Ascending aorta (tissue), 2 donors: ENCODE results near the gene OCEL1. TPM values are rescaled to one million over a fixed set of nuclear protein-coding genes. Genes with fewer than 3 reads are reported as not detected.

ENCODE experiments used
- DNase-seq, 2 donors: peaks; one replicate each; pipeline ENCODE4 v3.0.0-alpha.2; 2019; ENCODE audit warnings: low spot score in 2 of 2
- H3K27ac ChIP-seq, 2 donors: fragments of 200-600 bp; sonication (generic); one replicate each; pipeline ENCODE4 v1.5.1; 2016 to 2017; ENCODE audit warnings: mild to moderate bottlenecking in 1 of 2
- H3K27me3 ChIP-seq: fragments of 200-600 bp; sonication (generic); one replicate; pipeline ENCODE4 v1.5.1; 2017
- H3K36me3 ChIP-seq, 2 donors: fragments of 200-600 bp; sonication (generic); one replicate each; pipeline ENCODE4 v1.5.1; 2016
- H3K4me1 ChIP-seq, 2 donors: fragments of 200-600 bp; sonication (generic); one replicate each; pipeline ENCODE4 v1.5.1; 2016 to 2017; ENCODE audit warnings: mild to moderate bottlenecking in 1 of 2
- H3K4me3 ChIP-seq, 2 donors: fragments of 200-600 bp; sonication (generic); one replicate each; pipeline ENCODE4 v1.5.1; 2016 to 2017; ENCODE audit warnings: mild to moderate bottlenecking in 1 of 2
- H3K9me3 ChIP-seq, 2 donors: fragments of 200-600 bp; sonication (generic); one replicate each; pipeline ENCODE4 v1.5.1; 2016
- intact Hi-C: fragments of 100-400 bp; cut with DNase I; formaldehyde crosslinking; loops from one replicate; pipeline ENCODE4 v1.15.1; 2023
- total RNA-seq: library from RNA; depleted of rRNA; stranded (reverse); fragments of >200 nt; gene quantifications from one replicate; pipeline ENCODE4 v1.1.0, GENCODE V29; 2016
- TF ChIP-seq, protein P1 (sequence below), 3 experiments: fragments of 200-600 bp in 2 of 3; fragments of 450-650 bp in 1 of 3; sonication (generic) in 2 of 3; IDR thresholded peaks; one replicate each; pipeline ENCODE4 v1.5.1; 2016 to 2019; ENCODE audit warnings: antibody characterized with exemption in 3 of 3, mild to moderate bottlenecking in 1 of 3, moderate library complexity in 1 of 3

The OCEL1 gene
- total RNA-seq, 1 donor from 2014 or later = 13.7 TPM

DNA sequence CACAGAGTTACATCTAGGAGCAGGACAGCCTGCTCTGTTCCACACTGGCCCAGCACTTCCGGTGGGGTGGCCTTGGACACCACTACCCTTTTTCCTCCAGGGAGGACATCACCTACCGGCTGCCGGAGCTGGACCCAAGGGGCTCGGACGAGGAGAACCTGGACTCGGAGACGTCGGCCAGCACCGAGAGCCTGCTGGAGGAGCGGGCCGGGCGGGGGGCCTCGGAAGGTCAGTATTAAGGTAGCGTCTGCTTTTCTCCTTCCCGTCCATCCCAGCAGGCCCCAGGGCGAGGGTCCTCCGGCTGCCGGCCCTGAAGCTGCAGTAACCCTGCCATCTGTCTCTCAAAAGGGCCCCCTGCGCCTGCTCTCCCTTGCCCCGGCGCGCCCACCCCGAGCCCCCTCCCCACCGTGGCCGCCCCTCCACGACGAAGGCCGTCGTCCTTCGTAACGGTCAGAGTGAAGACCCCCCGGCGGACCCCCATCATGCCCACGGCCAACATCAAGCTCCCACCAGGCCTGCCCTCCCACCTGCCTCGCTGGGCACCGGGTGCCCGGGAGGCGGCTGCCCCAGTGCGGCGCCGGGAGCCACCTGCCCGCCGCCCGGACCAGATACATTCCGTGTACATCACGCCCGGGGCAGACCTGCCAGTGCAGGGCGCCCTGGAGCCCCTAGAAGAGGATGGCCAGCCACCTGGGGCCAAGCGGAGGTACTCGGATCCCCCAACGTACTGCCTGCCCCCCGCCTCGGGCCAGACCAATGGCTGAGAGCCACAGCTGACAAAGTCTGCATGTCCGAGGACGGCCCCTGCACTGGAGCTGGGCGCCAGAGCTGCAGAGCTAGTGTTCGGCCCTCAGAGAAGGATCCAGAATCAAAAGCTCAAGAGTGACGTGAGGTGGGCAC lies 14.2 kb upstream of the OCEL1 start:
- Histone ChIP-seq H3K4me3 (no peak overlapping the region), H3K9me3 (no peaks in the 10 kb centered on the region), H3K27me3 (no peaks in the 10 kb centered on the region), H3K27ac (no peak overlapping the region), H3K36me3 (peaks cover 55 to 60% of the 10 kb centered on the region in 2 donors), H3K4me1 (peaks cover 0 to 12% of the 10 kb centered on the region in 2 donors)
- TF ChIP-seq, protein P1, sequence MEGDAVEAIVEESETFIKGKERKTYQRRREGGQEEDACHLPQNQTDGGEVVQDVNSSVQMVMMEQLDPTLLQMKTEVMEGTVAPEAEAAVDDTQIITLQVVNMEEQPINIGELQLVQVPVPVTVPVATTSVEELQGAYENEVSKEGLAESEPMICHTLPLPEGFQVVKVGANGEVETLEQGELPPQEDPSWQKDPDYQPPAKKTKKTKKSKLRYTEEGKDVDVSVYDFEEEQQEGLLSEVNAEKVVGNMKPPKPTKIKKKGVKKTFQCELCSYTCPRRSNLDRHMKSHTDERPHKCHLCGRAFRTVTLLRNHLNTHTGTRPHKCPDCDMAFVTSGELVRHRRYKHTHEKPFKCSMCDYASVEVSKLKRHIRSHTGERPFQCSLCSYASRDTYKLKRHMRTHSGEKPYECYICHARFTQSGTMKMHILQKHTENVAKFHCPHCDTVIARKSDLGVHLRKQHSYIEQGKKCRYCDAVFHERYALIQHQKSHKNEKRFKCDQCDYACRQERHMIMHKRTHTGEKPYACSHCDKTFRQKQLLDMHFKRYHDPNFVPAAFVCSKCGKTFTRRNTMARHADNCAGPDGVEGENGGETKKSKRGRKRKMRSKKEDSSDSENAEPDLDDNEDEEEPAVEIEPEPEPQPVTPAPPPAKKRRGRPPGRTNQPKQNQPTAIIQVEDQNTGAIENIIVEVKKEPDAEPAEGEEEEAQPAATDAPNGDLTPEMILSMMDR (IDR thresholded peaks at IDR 0.05) = no peak
- DNase-seq = no peak
- intact Hi-C loops = no loop called here

DNA sequence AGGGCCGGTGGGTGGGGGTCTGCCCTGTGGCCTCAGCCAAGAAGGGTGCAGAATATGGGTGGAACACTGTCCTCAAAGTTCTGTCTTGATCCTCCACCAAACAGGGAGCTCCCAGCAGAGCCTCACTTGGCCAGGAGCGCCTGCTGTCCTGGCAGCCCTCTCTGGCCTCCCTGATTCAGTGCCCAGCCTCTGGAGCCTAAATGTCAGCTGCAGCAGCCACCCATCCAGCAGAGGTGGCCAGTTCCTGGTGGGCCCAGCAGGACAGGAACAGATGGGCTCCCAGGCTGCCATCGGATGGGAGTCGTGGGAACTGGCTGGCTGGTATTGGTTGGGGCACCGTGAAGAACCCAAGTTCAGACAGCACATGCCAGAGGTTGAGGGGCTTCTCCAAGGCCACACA lies 12.7 kb upstream of the OCEL1 start:
- Histone ChIP-seq H3K27ac (no peak overlapping the region), H3K27me3 (no peaks in the 10 kb centered on the region), H3K9me3 (no peaks in the 10 kb centered on the region), H3K4me3 (no peak overlapping the region), H3K4me1 (peaks cover 0 to 12% of the 10 kb centered on the region in 2 donors), H3K36me3 (peaks cover 53 to 60% of the 10 kb centered on the region in 2 donors)
- TF ChIP-seq, protein P1 (IDR thresholded peaks at IDR 0.05) = no peak
- no peak for DNase-seq
- intact Hi-C loops = no loop called here

DNA sequence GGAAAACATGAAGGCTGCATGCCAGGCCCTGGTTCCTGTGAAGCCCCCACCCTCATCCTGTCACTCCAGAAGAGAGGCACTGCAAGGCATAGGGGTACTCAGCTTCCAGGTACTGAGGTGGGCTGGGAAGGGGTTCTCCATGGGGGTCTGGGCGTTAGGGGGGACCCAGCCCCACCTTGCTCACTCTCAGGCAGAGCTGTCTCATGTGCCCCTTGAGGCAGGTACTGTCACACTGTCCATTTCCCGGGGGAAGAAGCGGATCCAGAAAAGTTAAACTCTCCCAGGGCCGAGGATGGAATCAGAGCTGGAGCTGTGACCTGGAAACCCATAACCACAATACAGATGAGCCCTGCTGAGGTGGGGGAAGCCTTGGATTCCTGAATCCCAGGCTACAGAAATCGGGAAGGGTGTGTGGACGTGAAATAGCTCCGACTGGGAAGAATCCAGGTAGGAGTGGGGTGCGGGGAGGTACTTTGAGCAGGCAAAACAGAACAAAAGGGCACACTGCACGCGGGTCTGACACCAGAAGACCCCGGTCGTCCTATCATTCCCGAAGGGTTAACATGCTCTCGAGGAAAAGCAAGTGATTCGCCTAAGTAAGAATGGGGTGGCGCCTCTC lies 11.4 kb upstream of the OCEL1 start:
- Histone ChIP-seq H3K36me3 (peaks cover 42 to 53% of the 10 kb centered on the region in 2 donors), H3K9me3 (no peaks in the 10 kb centered on the region), H3K4me3 (peak overlapping the region; percentile 72 to 74), H3K4me1 (peaks cover 0 to 12% of the 10 kb centered on the region in 2 donors), H3K27me3 (no peaks in the 10 kb centered on the region), H3K27ac (peak overlapping the region; percentile 84 to 88)
- intact Hi-C loops = loop anchor here (1.0 kb wide), 3 partner anchors 12 to 53 kb away; partner anchors contain the start of genes BABAM1 and OCEL1
- TF ChIP-seq, protein P1 (IDR thresholded peaks at IDR 0.05) = no peak
- DNase-seq = no peak

DNA sequence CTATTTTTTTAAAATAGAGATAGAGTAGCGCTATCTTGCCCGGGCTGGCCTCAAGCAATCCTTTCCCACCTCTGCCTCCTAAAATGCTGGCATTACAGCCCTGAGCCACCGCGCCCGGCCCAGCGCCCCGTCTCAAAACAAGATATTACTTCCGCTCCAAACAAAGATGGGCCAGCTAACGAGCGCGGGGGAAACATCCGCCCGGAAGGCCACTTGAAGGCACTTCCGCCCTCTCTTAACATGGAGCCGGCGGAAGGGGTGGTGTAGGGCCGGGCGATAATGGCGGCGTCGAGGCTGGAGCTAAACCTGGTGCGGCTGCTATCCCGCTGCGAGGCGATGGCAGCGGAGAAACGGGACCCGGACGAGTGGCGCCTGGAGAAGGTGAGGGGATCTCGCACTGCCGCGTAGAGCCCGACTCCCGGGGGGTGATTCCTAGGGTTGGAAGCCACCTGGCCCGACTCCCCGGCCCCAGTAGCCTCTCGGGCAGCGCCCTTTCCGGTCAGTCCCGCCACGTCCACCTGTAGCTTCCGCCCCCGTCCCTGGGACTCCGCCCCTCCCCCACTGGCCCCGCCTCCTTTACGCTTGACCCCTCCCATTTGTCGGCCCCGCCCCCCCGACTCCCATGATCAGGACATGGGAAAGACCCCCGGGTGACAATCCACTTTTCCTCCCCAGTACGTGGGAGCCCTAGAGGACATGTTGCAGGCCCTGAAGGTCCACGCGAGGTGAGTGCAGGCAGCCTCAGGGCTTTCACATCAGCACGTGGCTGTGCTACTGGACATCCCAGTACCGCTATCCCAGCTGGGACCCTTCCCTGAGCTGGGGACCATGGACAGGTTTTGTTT lies 10.7 kb upstream of the OCEL1 start, which contains the start of gene USE1:
Gene USE1, plus strand, starts transcription at position 231 of the 845 bp plus-strand sequence. Its CDS starts 49 bp downstream, at position 280.
- H3K9me3 ChIP-seq = no peaks in the 10 kb centered on the region
- H3K27ac ChIP-seq = peak within 1 kb of the TSS; percentile 84 to 88
- peaks cover 35 to 46% of the 10 kb centered on the region in 2 donors for H3K36me3 ChIP-seq
- peak within 1 kb of the TSS; percentile 72 to 74 for H3K4me3 ChIP-seq
- intact Hi-C loops = loop anchor here (1.0 kb wide), 3 partner anchors 11 to 52 kb away; partner anchors contain the start of genes BABAM1 and OCEL1
- peak; percentile 66 to 96 for DNase-seq
- TF ChIP-seq, protein P1 (IDR thresholded peaks at IDR 0.05) = no peak
- no peaks in the 10 kb centered on the region for H3K27me3 ChIP-seq
- peaks cover 0 to 17% of the 10 kb centered on the region in 2 donors for H3K4me1 ChIP-seq

DNA sequence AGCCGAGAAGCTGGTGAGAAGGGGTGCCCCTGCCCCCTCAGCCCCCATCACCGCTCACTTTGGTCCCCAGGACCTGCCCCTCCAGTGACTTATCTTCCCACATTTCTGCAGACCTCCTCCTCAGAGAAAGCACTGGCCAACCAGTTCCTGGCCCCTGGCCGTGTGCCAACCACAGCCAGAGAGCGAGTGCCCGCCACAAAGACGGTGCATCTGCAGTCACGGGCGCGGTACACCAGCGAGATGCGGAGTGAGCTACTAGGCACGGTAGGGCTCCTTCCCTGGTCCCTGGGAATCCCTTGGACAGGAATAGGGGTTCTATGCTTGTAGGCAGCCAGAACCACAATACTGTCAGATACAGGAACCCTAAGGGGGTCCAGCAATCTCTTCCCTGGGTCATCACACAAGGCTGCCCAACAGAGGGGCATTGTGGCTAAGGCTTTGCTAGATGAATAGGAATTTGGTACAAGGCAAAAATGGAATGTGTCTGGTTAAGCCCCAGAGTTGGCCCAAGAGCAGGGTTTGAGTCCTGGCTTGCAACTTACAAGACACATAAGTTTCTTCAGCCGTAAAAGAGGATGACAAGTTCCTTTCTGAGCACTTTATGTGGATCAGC lies 9.9 kb upstream of the OCEL1 start:
- intact Hi-C loops = no loop called here
- Histone ChIP-seq H3K9me3 (no peaks in the 10 kb centered on the region), H3K27ac (peak overlapping the region; percentile 84 to 88), H3K4me3 (peak overlapping the region; percentile 72 to 74), H3K36me3 (peaks cover 27 to 39% of the 10 kb centered on the region in 2 donors), H3K4me1 (peaks cover 0 to 18% of the 10 kb centered on the region in 2 donors), H3K27me3 (no peaks in the 10 kb centered on the region)
- TF ChIP-seq, protein P1 (IDR thresholded peaks at IDR 0.05) = no peak
- DNase-seq = no peak
